HepG2 (cell line): ENCODE measurements around the gene RPAP2. TPM values are rescaled to one million over a fixed set of nuclear protein-coding genes. Genes with fewer than 3 reads are reported as not detected.

Source experiments
- ATAC-seq: fragments of 200-7000 bp; cut with Tn5 transposase; 3 replicates; pipeline ENCODE4 v1.9.1; 2020; ENCODE audit warnings: mild to moderate bottlenecking, moderate library complexity
- BruUV-seq: library from RNA; stranded (reverse); fragments of 400-500 nt; replicated peaks from 2 replicates; lab custom pipeline; 2021; lab: Mats Ljungman, UMichigan
- CTCF ChIA-PET: fragments of 300-600 bp; formaldehyde crosslinking; extraction: SDS; loops from one replicate; lab custom pipeline; 2021; ENCODE audit warnings: low total read pairs, inconsistent platforms, low intra/inter-chr PET ratio; lab: Yijun Ruan, JAX
- POLR2A ChIA-PET: fragments of 350-600 bp; sonication (Branson Sonifier 250); formaldehyde crosslinking; loops from one replicate; lab custom pipeline; 2020; ENCODE audit warnings: antibody characterized with exemption, inconsistent platforms; lab: Yijun Ruan, JAX
- DNase-seq: peaks from one replicate; pipeline ENCODE4 v3.0.0-alpha.2; 2015; ENCODE audit warnings: low spot score
- FAIRE-seq: peaks from 3 replicates; lab custom pipeline; 2011; peaks lifted over from hg19 to GRCh38; lab: Jason Lieb, UNC
- H2AFZ ChIP-seq: one replicate; pipeline ENCODE4 v1.6.1; 2011; ENCODE audit warnings: low read length, inconsistent platforms
- H3K27ac ChIP-seq: fragments of 300-600 bp; 3 replicates; pipeline ENCODE4 v1.8.0; 2011; ENCODE audit warnings: mixed run types, mild to moderate bottlenecking, mixed read lengths, low read length, inconsistent platforms; ENCODE audit not compliant: insufficient read depth; ENCODE audit errors: extremely low read length
- H3K27me3 ChIP-seq, 2 experiments: fragments of 200-600 bp in 1 of 2; 2 replicates in 1 of 2; 3 replicates in 1 of 2; pipeline versions ENCODE4 v1.6.0 to v1.8.0; 2011; ENCODE audit warnings: low read length in 2 of 2, mild to moderate bottlenecking in 2 of 2, moderate library complexity in 2 of 2, inconsistent platforms in 1 of 2; ENCODE audit not compliant: insufficient read depth in 2 of 2, control insufficient read depth in 1 of 2
- H3K36me3 ChIP-seq, 2 experiments: fragments of 200-600 bp in 1 of 2; replicated peaks in 1 of 2; 2 replicates in 1 of 2; 3 replicates in 1 of 2; pipeline versions ENCODE4 v1.5.1 to v1.8.0; 2011; ENCODE audit warnings: low read length in 2 of 2, inconsistent platforms in 1 of 2; ENCODE audit not compliant: insufficient read depth in 2 of 2, control insufficient read depth in 1 of 2
- H3K4me1 ChIP-seq: 2 replicates; pipeline ENCODE4 v1.5.1; 2012; ENCODE audit warnings: low read length, inconsistent platforms; ENCODE audit not compliant: insufficient read depth
- H3K4me2 ChIP-seq: 2 replicates; pipeline ENCODE4 v1.6.0; 2011; ENCODE audit warnings: low read depth, low read length, inconsistent platforms
- H3K4me3 ChIP-seq, 3 experiments: fragments of 200-600 bp in 1 of 3; sonication (generic), shearing (Covaris generic) in 1 of 3; replicated peaks in 1 of 3; 2 replicates each; pipeline ENCODE4 v1.5.1; 2011 to 2016; ENCODE audit warnings: low read length in 3 of 3, inconsistent platforms in 2 of 3, low read depth in 2 of 3, mild to moderate bottlenecking in 2 of 3, control low read depth in 1 of 3, mixed read lengths in 1 of 3; ENCODE audit not compliant: insufficient read depth in 1 of 3
- H3K79me2 ChIP-seq: one replicate; pipeline ENCODE4 v1.6.1; 2011; ENCODE audit warnings: low read length, inconsistent platforms; ENCODE audit not compliant: insufficient read depth
- H3K9ac ChIP-seq: 2 replicates; pipeline ENCODE4 v1.6.0; 2011; ENCODE audit warnings: mild to moderate bottlenecking, low read depth, low read length, inconsistent platforms; ENCODE audit not compliant: insufficient read depth
- H3K9me3 ChIP-seq: 2 replicates; pipeline ENCODE4 v1.5.1; 2012; ENCODE audit warnings: mild to moderate bottlenecking, low read length
- H4K20me1 ChIP-seq: 2 replicates; pipeline ENCODE4 v1.6.0; 2011; ENCODE audit warnings: inconsistent platforms, mild to moderate bottlenecking, low read length, moderate library complexity; ENCODE audit not compliant: insufficient read depth
- AHR ChIP-seq: IDR thresholded peaks from 2 replicates; pipeline ENCODE4 v1.6.1; 2018; ENCODE audit warnings: missing genetic modification reagents, missing compliant biosample characterization
- CEBPZ ChIP-seq: IDR thresholded peaks from 2 replicates; pipeline ENCODE4 v1.6.1; 2012; ENCODE audit warnings: low read length, improper control_type of control experiment
- FOXP1 ChIP-seq, 2 experiments: fragments of 450-650 bp in 1 of 2; IDR thresholded peaks; 2 replicates each; pipeline ENCODE4 v1.6.1; 2017 to 2018; ENCODE audit warnings: antibody characterized with exemption in 1 of 2
- HNF1A ChIP-seq, 2 experiments: sonication (generic) in 1 of 2; formaldehyde crosslinking in 1 of 2; IDR thresholded peaks; 2 replicates each; pipeline versions ENCODE4 v1.4.0 to v1.6.1; 2016 to 2020; ENCODE audit warnings: borderline replicate concordance in 1 of 2, low read depth in 1 of 2, mild to moderate bottlenecking in 1 of 2, missing genetic modification reagents in 1 of 2
- KMT2B ChIP-seq: IDR thresholded peaks from 2 replicates; pipeline ENCODE4 v1.6.1; 2016; ENCODE audit warnings: missing genetic modification reagents, missing compliant biosample characterization
- MTF1 ChIP-seq: sonication (generic); formaldehyde crosslinking; IDR thresholded peaks from 2 replicates; pipeline ENCODE4 v1.5.0; 2020; ENCODE audit warnings: missing genetic modification reagents
- PHF20 ChIP-seq: sonication (generic); formaldehyde crosslinking; IDR thresholded peaks from 2 replicates; pipeline ENCODE4 v1.5.0; 2020; ENCODE audit warnings: mild to moderate bottlenecking, missing genetic modification reagents
- PPARG ChIP-seq: conservative IDR thresholded peaks from 2 replicates; pipeline ENCODE4 v1.6.1; 2016; ENCODE audit warnings: missing biosample characterization, missing genetic modification reagents
- THAP8 ChIP-seq: sonication (generic); formaldehyde crosslinking; IDR thresholded peaks from 2 replicates; pipeline ENCODE4 v1.5.1; 2020; ENCODE audit warnings: missing genetic modification reagents, mild to moderate bottlenecking, borderline replicate concordance
- ZBTB14 ChIP-seq: sonication (generic); formaldehyde crosslinking; IDR thresholded peaks from 2 replicates; pipeline ENCODE4 v1.4.0; 2020; ENCODE audit warnings: missing genetic modification reagents
- ZNF333 ChIP-seq: sonication (generic); formaldehyde crosslinking; IDR thresholded peaks from 2 replicates; pipeline ENCODE4 v1.4.0; 2020; ENCODE audit warnings: mild to moderate bottlenecking, missing genetic modification reagents, borderline replicate concordance
- ZNF549 ChIP-seq: sonication (generic); formaldehyde crosslinking; IDR thresholded peaks from 2 replicates; pipeline ENCODE4 v1.5.0; 2020; ENCODE audit warnings: missing genetic modification reagents
- ZNF589 ChIP-seq: sonication (generic); formaldehyde crosslinking; conservative IDR thresholded peaks from 2 replicates; pipeline ENCODE4 v1.8.0; 2022; ENCODE audit warnings: mild to moderate bottlenecking, moderate library complexity, missing genetic modification reagents
- ZNF7 ChIP-seq: IDR thresholded peaks from 2 replicates; pipeline ENCODE4 v1.6.1; 2016; ENCODE audit warnings: missing biosample characterization, missing genetic modification reagents
- ZNF766 ChIP-seq: sonication (generic); formaldehyde crosslinking; IDR thresholded peaks from 2 replicates; pipeline ENCODE4 v1.5.0; 2020; ENCODE audit warnings: missing genetic modification reagents, borderline replicate concordance
- WGBS: methylation state at CpG from one replicate; pipeline ENCODE4 v1.1.6; 2017; ENCODE audit warnings: low lambda C conversion rate; 5-methylcytosine and 5-hydroxymethylcytosine counted together
- in situ Hi-C: cut with HindIII; loops from 2 replicates; pipeline ENCODE4 v1.10.0; 2017; ENCODE audit warnings: low pct_unique_long_range_greater_than_20kb; ENCODE audit not compliant: extremely low pct_ligation_motif_present
- intact Hi-C: fragments of 100-400 bp; cut with micrococcal nuclease; formaldehyde crosslinking; loops from one replicate; pipeline ENCODE4 v1.10.0; 2022; ENCODE audit not compliant: unreplicated experiment
- polyA plus RNA-seq, 8 experiments: library from polyadenylated mRNA; depleted of rRNA in 3 of 8; stranded (reverse) in 7 of 8; unstranded in 1 of 8; fragments of >200 nt; fragmentation: Illumina TruSeq in 4 of 8; extraction: Trizol in 4 of 8; gene quantifications; 2 replicates each; pipeline versions ENCODE4 v1.2.1 to v1.2.3, GENCODE V29; 2011 to 2016; ENCODE audit warnings: low read depth in 4 of 8, missing spikeins in 1 of 8, mixed read lengths in 1 of 8; ENCODE audit not compliant: insufficient read depth in 1 of 8
- total RNA-seq, 5 experiments: library from RNA; depleted of rRNA; stranded (reverse); fragments of >200 nt; fragmentation: Illumina TruSeq; extraction: Trizol; gene quantifications; 2 replicates each; pipeline ENCODE4 v1.2.3, GENCODE V29; 2016; ENCODE audit warnings: low read depth in 1 of 5

The RPAP2 gene
- total and polyA plus RNA-seq, 2 of the 13 experiments (the other 11 are each of a cell fraction or from before 2014, with no cell fraction given), result 10.0 to 34.8 TPM

GRCh38 chr1:92439291-92439690 is 140.4 kb downstream of the RPAP2 start:
- BruUV-seq, result no TSS peak
- H3K4me1 ChIP-seq, result peaks cover 20% of the 10 kb centered on the region
- no peaks in the 10 kb centered on the region for H3K9me3 ChIP-seq
- intact Hi-C loops, result no loop called here
- no peak overlapping the region for H2AFZ ChIP-seq
- ATAC-seq, result no peak
- H4K20me1 ChIP-seq, result no peaks in the 10 kb centered on the region
- no peak overlapping the region for H3K4me3 ChIP-seq
- TF ChIP-seq FOXP1 (IDR thresholded peaks at IDR 0.05) (no peak), FOXP1 (CRISPR knock-in tag; IDR thresholded peaks at IDR 0.05) (no peak), ZNF7 (no peak), THAP8 (no peak), CEBPZ (no peak), ZNF589 (CRISPR knock-in tag) (no peak), KMT2B (CRISPR knock-in tag) (no peak), PHF20 (CRISPR knock-in tag) (no peak), AHR (CRISPR knock-in tag) (no peak), ZNF549 (CRISPR knock-in tag) (no peak), PPARG (CRISPR knock-in tag) (no peak), HNF1A (IDR thresholded peaks at IDR 0.05; ENCODE audit: low read depth) (no peak), HNF1A (CRISPR knock-in tag; IDR thresholded peaks at IDR 0.05; ENCODE audit: borderline replicate concordance) (no peak), ZBTB14 (CRISPR knock-in tag) (no peak), ZNF766 (CRISPR knock-in tag) (no peak), ZNF333 (CRISPR knock-in tag) (no peak), MTF1 (CRISPR knock-in tag) (no peak)
- H3K27ac ChIP-seq, result no peak overlapping the region
- H3K27me3 ChIP-seq, result peaks cover 0 to 4% of the 10 kb centered on the region in 2 experiments; a peak in 1 of 5 replicates
- in situ Hi-C loops, result no loop called here
- no peaks in the 10 kb centered on the region for H3K79me2 ChIP-seq
- ChIA-PET CTCF (no interaction called here), POLR2A (no interaction called here)
- no peak for DNase-seq
- H3K36me3 ChIP-seq, result no peaks in the 10 kb centered on the region
- H3K9ac ChIP-seq, result no peak overlapping the region
- H3K4me2 ChIP-seq, result no peak overlapping the region
- no peak for FAIRE-seq
- 65% methylated on average over 1 of the region's 1 CpG for WGBS
